ENCODE measurements around the gene MAD1L1.

Gene MAD1L1

DNA sequence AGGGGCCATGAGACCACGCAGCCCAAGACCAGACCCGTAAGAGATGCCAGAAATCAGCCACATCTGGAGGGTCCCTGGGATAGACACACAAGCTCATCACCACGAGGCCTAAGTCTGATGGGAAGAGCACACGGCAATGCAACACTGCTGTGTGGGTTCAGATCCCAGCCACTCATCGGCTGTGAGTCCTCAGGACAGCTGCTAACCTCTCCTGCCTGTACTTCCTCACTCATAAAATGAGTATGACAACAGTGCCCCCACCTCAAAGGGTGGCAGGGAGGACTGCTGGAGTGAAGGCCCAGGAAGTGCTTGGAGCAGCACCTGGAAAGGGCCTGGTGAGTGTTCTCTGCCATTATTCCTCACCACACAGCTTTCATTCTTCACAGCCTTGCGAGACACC is 60.9 kb downstream of the MAD1L1 start:
- H3K9ac ChIP-seq (ENCODE audit: low read length in 2 of 2), result no peak overlapping the region
- H3K27me3 ChIP-seq (ENCODE audit: control insufficient read depth in 1 of 2, insufficient read depth in 2 of 2, low read length in 2 of 2), result no peaks in the 10 kb centered on the region
- H3K27ac ChIP-seq (ENCODE audit: low read length), result no peak overlapping the region
- no peak overlapping the region for H3K4me3 ChIP-seq (ENCODE audit: low read length in 2 of 2)
- peaks cover 33% of the 10 kb centered on the region for H3K4me1 ChIP-seq (ENCODE audit: control insufficient read depth, insufficient read depth, low read length)
- peaks cover 0 to 2% of the 10 kb centered on the region in 2 donors for H3K36me3 ChIP-seq (ENCODE audit: control insufficient read depth in 2 of 2, insufficient read depth in 2 of 2, low read length in 2 of 2)
- no peaks in the 10 kb centered on the region for H3K9me3 ChIP-seq (ENCODE audit: control insufficient read depth in 2 of 2, low read length in 2 of 2)

DNA sequence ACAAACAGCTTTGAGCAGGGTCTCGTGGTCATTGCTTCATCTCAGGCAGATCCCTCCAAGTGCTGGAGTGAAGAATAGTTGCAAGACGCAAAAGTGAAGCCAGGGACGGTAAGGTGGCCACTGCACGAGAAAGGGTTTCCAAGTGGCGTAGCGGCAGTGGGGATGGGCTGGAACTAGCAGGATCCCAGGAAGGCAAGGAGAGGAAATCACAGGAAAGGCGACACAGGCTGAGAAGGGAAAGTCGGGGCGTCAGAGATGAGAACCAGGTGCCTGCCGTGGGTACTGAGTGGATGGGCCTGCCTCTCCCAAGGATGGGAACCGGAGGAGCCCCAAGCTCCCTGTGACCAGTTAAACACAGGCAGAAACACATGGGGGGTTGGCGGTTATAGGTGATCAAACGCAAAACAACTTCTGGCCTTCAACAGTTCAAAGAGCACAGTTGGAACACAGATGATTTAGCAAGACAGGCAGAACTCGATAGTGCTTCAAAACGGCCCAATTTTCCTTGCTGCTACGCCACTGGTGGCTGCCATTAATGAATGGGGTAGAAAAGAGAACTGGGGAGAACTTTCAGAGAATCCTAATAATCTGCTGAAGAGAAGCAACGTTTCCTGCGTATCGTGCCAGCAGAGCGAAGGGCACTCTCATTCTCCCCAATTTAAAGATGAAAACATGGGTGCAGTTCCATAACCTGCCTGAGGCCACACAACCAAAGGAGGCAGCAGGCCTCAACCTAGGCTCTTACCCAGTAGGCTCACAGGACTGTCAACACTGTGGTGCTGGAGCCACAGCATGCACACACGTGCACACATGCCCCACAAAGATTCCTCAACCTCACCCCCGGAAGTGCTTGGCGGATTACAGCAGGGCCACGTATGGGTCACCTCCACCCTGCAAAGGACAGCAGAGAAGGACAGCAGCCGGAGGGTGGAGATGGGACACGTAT is 61.9 kb downstream of the MAD1L1 start:
- Histone ChIP-seq H3K9ac (ENCODE audit: low read length in 2 of 2) (no peak overlapping the region), H3K4me3 (ENCODE audit: low read length in 2 of 2) (no peak overlapping the region), H3K36me3 (ENCODE audit: control insufficient read depth in 2 of 2, insufficient read depth in 2 of 2, low read length in 2 of 2) (peaks cover 0 to 2% of the 10 kb centered on the region in 2 donors), H3K9me3 (ENCODE audit: control insufficient read depth in 2 of 2, low read length in 2 of 2) (no peaks in the 10 kb centered on the region), H3K27ac (ENCODE audit: low read length) (no peak overlapping the region), H3K27me3 (ENCODE audit: control insufficient read depth in 1 of 2, insufficient read depth in 2 of 2, low read length in 2 of 2) (no peaks in the 10 kb centered on the region), H3K4me1 (ENCODE audit: control insufficient read depth, insufficient read depth, low read length) (peaks cover 36% of the 10 kb centered on the region)

GRCh38 chr7:2169923-2170575 is 62.7 kb downstream of the MAD1L1 start:
- H3K9me3 ChIP-seq (ENCODE audit: control insufficient read depth in 2 of 2, low read length in 2 of 2), result no peaks in the 10 kb centered on the region
- H3K27ac ChIP-seq (ENCODE audit: low read length), result no peak overlapping the region
- no peaks in the 10 kb centered on the region for H3K27me3 ChIP-seq (ENCODE audit: control insufficient read depth in 1 of 2, insufficient read depth in 2 of 2, low read length in 2 of 2)
- H3K9ac ChIP-seq (ENCODE audit: low read length in 2 of 2), result no peak overlapping the region
- peaks cover 31% of the 10 kb centered on the region for H3K4me1 ChIP-seq (ENCODE audit: control insufficient read depth, insufficient read depth, low read length)
- no peak overlapping the region for H3K4me3 ChIP-seq (ENCODE audit: low read length in 2 of 2)
- H3K36me3 ChIP-seq (ENCODE audit: control insufficient read depth in 2 of 2, insufficient read depth in 2 of 2, low read length in 2 of 2), result peaks cover 0 to 2% of the 10 kb centered on the region in 2 donors

DNA sequence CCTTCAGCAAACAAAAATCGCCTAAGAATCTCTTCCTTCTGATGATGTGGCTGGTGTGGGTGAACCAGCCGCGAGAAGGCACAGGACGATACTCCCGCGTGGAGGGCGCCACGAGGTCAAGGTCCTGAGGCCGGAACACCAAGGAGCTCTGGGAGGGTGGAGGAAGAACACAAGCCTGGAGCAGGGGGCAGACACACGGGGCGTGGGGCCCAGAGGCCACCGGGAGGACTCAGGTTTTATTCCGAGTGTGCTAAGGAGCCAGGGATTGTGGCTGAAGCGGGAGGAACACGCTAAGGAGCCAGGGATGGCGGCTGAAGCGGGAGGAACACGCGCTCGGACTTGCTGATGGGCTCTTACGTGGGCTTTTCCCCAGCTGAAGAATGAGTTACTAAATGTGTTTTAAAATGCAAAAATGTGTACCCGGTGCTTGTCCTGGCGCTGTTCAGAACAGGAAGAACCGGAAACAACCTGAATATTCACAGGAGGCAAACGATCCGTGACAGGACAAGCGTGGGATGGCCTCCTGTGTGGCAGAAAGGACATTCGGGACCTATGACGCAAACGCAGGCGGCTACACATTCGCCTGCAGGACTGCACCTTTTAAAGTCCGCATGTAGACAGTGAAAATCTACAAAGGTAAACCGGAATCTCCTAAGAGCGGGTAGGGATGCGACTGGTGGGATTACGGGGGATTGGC is 64.0 kb downstream of the MAD1L1 start:
- H3K4me3 ChIP-seq (ENCODE audit: low read length in 2 of 2), result no peak overlapping the region
- no peak overlapping the region for H3K9ac ChIP-seq (ENCODE audit: low read length in 2 of 2)
- H3K27ac ChIP-seq (ENCODE audit: low read length), result no peak overlapping the region
- H3K4me1 ChIP-seq (ENCODE audit: control insufficient read depth, insufficient read depth, low read length), result peaks cover 28% of the 10 kb centered on the region
- no peaks in the 10 kb centered on the region for H3K9me3 ChIP-seq (ENCODE audit: control insufficient read depth in 2 of 2, low read length in 2 of 2)
- peaks cover 0 to 2% of the 10 kb centered on the region in 2 donors for H3K36me3 ChIP-seq (ENCODE audit: control insufficient read depth in 2 of 2, insufficient read depth in 2 of 2, low read length in 2 of 2)
- no peaks in the 10 kb centered on the region for H3K27me3 ChIP-seq (ENCODE audit: control insufficient read depth in 1 of 2, insufficient read depth in 2 of 2, low read length in 2 of 2)

DNA sequence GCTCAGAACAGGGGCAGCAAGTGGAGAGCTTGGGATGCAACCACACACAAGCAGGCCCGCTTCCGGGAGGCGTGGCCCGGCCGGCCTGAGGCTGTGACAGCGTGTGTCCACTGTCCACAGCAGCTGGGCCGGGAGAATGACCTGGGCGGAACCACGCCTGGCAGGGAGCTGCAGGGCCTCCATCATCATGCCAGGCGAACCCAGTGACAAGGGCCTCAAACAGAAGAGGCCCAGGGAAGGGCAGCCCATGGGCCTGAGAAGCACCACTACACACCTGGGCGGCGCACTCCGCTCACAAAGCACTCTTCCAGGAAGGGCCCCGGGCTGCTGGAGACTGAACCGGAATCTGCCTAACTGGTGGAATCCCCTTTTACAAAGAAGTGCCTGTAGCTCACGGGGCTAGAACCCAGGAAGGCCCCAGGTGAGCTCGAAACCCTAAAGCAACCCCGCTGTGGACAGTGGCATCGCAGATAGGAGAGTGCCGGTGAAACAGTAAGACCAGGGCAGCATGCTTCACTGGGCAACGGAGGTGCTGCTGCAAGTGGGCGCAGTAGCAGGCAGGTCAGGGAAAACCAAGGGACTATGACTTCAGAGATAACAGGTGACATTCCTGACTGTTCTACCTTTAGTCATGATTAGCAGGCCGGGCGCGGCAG is 66.0 kb downstream of the MAD1L1 start:
- Histone ChIP-seq H3K4me1 (ENCODE audit: control insufficient read depth, insufficient read depth, low read length) (peaks cover 17% of the 10 kb centered on the region), H3K27ac (ENCODE audit: low read length) (no peak overlapping the region), H3K9me3 (ENCODE audit: control insufficient read depth in 2 of 2, low read length in 2 of 2) (no peaks in the 10 kb centered on the region), H3K27me3 (ENCODE audit: control insufficient read depth in 1 of 2, insufficient read depth in 2 of 2, low read length in 2 of 2) (no peaks in the 10 kb centered on the region), H3K4me3 (ENCODE audit: low read length in 2 of 2) (no peak overlapping the region), H3K9ac (ENCODE audit: low read length in 2 of 2) (no peak overlapping the region), H3K36me3 (ENCODE audit: control insufficient read depth in 2 of 2, insufficient read depth in 2 of 2, low read length in 2 of 2) (peaks cover 0 to 2% of the 10 kb centered on the region in 2 donors)

- Histone ChIP-seq H3K36me3 (ENCODE audit: control insufficient read depth in 2 of 2, insufficient read depth in 2 of 2, low read length in 2 of 2) (peaks cover 0 to 2% of the 10 kb centered on the region in 2 donors), H3K4me1 (ENCODE audit: control insufficient read depth, insufficient read depth, low read length) (peaks cover 17% of the 10 kb centered on the region), H3K4me3 (ENCODE audit: low read length in 2 of 2) (no peak overlapping the region), H3K27me3 (ENCODE audit: control insufficient read depth in 1 of 2, insufficient read depth in 2 of 2, low read length in 2 of 2) (no peaks in the 10 kb centered on the region), H3K27ac (ENCODE audit: low read length) (no peak overlapping the region), H3K9me3 (ENCODE audit: control insufficient read depth in 2 of 2, low read length in 2 of 2) (no peaks in the 10 kb centered on the region), H3K9ac (ENCODE audit: low read length in 2 of 2) (no peak overlapping the region)
Measured at GRCh38 chr7:2165610-2166594, 66.8 kb downstream of the MAD1L1 start.

- Histone ChIP-seq H3K36me3 (ENCODE audit: control insufficient read depth in 2 of 2, insufficient read depth in 2 of 2, low read length in 2 of 2) (peaks cover 0 to 1% of the 10 kb centered on the region in 2 donors), H3K4me1 (ENCODE audit: control insufficient read depth, insufficient read depth, low read length) (peaks cover 17% of the 10 kb centered on the region), H3K9me3 (ENCODE audit: control insufficient read depth in 2 of 2, low read length in 2 of 2) (no peaks in the 10 kb centered on the region), H3K27ac (ENCODE audit: low read length) (no peak overlapping the region), H3K27me3 (ENCODE audit: control insufficient read depth in 1 of 2, insufficient read depth in 2 of 2, low read length in 2 of 2) (no peaks in the 10 kb centered on the region), H3K9ac (ENCODE audit: low read length in 2 of 2) (no peak overlapping the region), H3K4me3 (ENCODE audit: low read length in 2 of 2) (no peak overlapping the region)
Measured at GRCh38 chr7:2165239-2165609, 67.5 kb downstream of the MAD1L1 start.

DNA sequence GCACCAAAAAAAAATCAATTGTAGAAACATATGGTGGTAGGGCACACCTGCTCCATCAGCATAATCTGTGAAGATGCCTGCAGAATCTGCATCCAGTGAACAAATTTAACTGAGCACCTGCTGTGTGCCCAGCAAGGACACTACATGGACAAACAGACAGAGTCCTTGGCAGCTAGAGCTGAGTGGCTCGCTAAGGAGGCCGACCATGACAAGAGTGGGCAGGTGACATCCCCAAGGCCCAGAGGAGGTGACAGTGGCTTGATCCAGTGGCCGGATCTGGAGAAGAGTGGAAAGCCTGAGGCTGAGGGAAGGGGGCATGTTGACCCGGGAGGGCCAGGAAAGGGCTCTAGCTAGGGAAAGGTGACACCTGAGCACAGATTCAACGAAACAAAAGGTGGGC is 68.1 kb downstream of the MAD1L1 start:
- no peaks in the 10 kb centered on the region for H3K27me3 ChIP-seq (ENCODE audit: control insufficient read depth in 1 of 2, insufficient read depth in 2 of 2, low read length in 2 of 2)
- H3K4me1 ChIP-seq (ENCODE audit: control insufficient read depth, insufficient read depth, low read length), result peaks cover 17% of the 10 kb centered on the region
- no peaks in the 10 kb centered on the region for H3K9me3 ChIP-seq (ENCODE audit: control insufficient read depth in 2 of 2, low read length in 2 of 2)
- no peak overlapping the region for H3K27ac ChIP-seq (ENCODE audit: low read length)
- no peaks in the 10 kb centered on the region for H3K36me3 ChIP-seq (ENCODE audit: control insufficient read depth in 2 of 2, insufficient read depth in 2 of 2, low read length in 2 of 2)
- H3K4me3 ChIP-seq (ENCODE audit: low read length in 2 of 2), result no peak overlapping the region
- no peak overlapping the region for H3K9ac ChIP-seq (ENCODE audit: low read length in 2 of 2)

DNA sequence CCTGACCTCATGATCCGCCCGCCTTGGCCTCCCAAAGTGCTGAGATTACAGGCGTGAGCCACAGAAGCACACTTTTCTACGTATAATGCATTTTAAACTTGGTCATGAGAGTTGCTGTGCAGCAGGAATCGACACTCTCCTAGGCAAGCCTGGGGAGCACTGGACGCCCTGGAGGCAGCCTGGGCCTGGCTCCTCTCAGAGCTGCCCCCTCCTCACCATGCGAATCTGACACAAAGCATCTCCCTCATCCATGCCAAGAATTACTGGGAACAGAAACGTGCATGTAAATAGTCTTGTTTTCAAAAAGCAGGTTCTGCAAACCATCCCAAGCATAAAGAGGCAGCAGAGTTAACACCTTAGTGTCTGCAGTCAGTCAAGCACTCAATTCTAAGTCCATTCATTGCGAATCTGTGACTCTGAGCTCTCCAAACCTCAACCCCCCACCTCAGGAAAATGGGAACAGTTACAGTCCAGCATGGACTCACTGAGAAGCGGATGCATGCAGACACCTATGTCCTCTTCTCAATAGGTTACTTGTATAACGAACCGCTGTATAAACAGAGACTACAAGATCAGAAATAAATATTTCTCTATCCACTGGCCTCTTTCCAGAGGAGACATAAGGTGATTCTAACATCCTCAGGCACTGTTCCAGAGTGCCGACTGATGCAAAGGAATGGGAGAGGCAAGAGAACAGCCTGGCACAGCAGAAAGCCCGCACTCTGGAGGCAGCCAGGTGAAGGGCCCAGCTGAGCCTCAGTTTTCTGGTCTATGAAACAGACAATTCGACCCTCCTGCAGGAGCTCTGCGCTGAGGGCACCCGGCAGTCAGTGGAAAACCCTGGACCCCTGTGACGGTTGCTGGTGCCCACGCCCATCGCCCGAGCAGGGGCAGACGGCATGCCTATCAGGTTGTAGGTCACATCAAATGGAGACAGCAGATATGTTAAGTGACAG is 68.9 kb downstream of the MAD1L1 start:
- no peak overlapping the region for H3K27ac ChIP-seq (ENCODE audit: low read length)
- no peaks in the 10 kb centered on the region for H3K27me3 ChIP-seq (ENCODE audit: control insufficient read depth in 1 of 2, insufficient read depth in 2 of 2, low read length in 2 of 2)
- peak overlapping the region in 1 of 2 donors; percentile 29 for H3K4me3 ChIP-seq (ENCODE audit: low read length in 2 of 2)
- H3K9me3 ChIP-seq (ENCODE audit: control insufficient read depth in 2 of 2, low read length in 2 of 2), result no peaks in the 10 kb centered on the region
- no peak overlapping the region for H3K9ac ChIP-seq (ENCODE audit: low read length in 2 of 2)
- H3K4me1 ChIP-seq (ENCODE audit: control insufficient read depth, insufficient read depth, low read length), result peaks cover 22% of the 10 kb centered on the region
- no peaks in the 10 kb centered on the region for H3K36me3 ChIP-seq (ENCODE audit: control insufficient read depth in 2 of 2, insufficient read depth in 2 of 2, low read length in 2 of 2)
